ENCODE results near the gene IQCF2. TPM values are rescaled to one million over a fixed set of nuclear protein-coding genes. Genes with fewer than 3 reads are reported as not detected.

Gene IQCF2
- total RNA-seq, 1 donor from 2014 or later = not detected

DNA sequence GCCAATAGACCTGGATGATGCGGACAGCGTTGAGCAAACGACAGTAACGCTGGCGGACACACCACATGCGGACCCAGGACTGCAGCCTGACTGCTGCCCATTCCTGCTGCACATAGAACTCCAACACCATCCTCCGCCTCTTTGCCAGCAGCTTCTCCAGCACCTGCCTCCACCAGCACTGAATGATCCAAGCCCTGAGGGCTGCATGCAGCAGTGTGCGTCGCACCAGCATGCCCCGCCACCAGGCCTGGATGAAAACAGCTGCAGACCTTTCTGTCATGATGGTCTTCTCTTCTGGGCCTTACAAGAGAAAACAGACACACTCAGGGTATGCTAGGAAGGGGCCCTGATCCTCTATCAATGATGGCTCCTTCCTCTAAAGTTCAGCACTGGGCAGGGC is 12.5 kb downstream of the IQCF2 start:
- Histone ChIP-seq H3K27me3 (ENCODE audit: control insufficient read depth, insufficient read depth, low read length) (peaks cover 3% of the 10 kb centered on the region), H3K36me3 (ENCODE audit: control insufficient read depth, insufficient read depth, low read length) (no peaks in the 10 kb centered on the region), H3K4me3 (ENCODE audit: low read depth, low read length) (no peak overlapping the region)
- TF ChIP-seq, protein P1, sequence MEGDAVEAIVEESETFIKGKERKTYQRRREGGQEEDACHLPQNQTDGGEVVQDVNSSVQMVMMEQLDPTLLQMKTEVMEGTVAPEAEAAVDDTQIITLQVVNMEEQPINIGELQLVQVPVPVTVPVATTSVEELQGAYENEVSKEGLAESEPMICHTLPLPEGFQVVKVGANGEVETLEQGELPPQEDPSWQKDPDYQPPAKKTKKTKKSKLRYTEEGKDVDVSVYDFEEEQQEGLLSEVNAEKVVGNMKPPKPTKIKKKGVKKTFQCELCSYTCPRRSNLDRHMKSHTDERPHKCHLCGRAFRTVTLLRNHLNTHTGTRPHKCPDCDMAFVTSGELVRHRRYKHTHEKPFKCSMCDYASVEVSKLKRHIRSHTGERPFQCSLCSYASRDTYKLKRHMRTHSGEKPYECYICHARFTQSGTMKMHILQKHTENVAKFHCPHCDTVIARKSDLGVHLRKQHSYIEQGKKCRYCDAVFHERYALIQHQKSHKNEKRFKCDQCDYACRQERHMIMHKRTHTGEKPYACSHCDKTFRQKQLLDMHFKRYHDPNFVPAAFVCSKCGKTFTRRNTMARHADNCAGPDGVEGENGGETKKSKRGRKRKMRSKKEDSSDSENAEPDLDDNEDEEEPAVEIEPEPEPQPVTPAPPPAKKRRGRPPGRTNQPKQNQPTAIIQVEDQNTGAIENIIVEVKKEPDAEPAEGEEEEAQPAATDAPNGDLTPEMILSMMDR (IDR thresholded peaks at IDR 0.05; ENCODE audit: insufficient read depth, low read length, poor library complexity, severe bottlenecking) = no peak
- no peak for DNase-seq (ENCODE audit: low read depth)

DNA sequence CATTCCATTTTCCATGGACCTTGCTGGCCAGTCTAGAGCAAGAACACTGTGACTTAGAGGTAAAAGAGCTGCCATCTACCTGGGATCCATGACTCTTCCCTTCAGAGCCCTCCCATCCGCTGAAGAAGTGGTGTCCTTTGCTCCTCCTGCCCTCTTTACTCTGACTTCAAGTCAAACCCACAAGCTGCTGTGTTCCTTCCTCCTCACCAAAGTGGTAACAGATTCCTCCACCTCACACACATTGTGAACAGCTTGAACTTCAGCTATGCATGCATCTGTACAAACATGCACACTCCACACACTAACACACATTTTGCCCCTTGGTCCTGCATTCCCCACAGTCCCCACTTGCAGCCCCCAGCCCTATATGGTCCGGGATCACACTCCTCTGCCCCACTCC is 13.0 kb downstream of the IQCF2 start:
- Histone ChIP-seq H3K36me3 (ENCODE audit: control insufficient read depth, insufficient read depth, low read length) (no peaks in the 10 kb centered on the region), H3K4me3 (ENCODE audit: low read depth, low read length) (no peak overlapping the region), H3K27me3 (ENCODE audit: control insufficient read depth, insufficient read depth, low read length) (peaks cover 3% of the 10 kb centered on the region)
- TF ChIP-seq, protein P1 (IDR thresholded peaks at IDR 0.05; ENCODE audit: insufficient read depth, low read length, poor library complexity, severe bottlenecking) = no peak
- no peak for DNase-seq (ENCODE audit: low read depth)

DNA sequence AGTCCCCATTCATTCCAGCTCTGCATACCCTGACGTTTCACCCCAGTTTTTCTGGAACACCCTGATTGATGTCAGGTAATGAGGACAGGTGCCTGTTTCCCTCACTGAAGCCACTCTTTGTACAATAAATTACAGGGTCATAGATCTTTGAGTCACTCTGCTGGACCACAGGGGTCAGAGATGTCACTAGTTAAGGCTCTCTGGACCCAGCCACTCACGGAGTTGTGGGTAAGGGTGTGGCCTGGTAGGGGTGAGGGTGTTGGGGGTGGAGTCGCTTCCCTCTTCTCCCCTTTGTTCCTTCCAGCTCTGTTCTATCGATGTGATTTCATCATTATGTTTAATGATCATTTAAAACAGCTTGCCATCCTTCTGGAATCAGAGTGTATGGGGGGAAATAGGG is 13.5 kb downstream of the IQCF2 start:
- no peak for DNase-seq (ENCODE audit: low read depth)
- H3K27me3 ChIP-seq (ENCODE audit: control insufficient read depth, insufficient read depth, low read length) = peaks cover 3% of the 10 kb centered on the region
- no peaks in the 10 kb centered on the region for H3K36me3 ChIP-seq (ENCODE audit: control insufficient read depth, insufficient read depth, low read length)
- TF ChIP-seq, protein P1 (IDR thresholded peaks at IDR 0.05; ENCODE audit: insufficient read depth, low read length, poor library complexity, severe bottlenecking) = no peak
- H3K4me3 ChIP-seq (ENCODE audit: low read depth, low read length) = no peak overlapping the region

DNA sequence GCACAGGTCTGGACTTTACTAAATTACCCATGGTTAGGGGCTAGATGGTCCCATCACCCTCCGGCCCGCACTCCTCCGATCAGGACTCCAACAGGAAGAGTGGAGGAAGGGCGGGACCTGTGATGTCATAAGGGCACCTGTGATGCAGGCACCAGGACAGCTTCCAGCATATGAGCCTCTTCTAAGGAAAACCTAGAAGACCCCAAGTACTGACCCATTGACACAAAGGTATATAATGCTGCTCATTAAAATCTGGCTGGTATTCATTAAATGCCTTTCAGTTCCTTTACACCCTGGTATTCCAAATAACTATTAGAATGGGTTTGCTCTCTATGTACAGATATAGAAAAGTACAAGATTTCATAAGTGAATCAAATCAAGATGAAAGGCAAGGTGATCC is 14.1 kb downstream of the IQCF2 start, which contains the start of gene IQCF5:
Gene IQCF5 (minus strand): TSS at position 101 of the 400 bp plus-strand sequence. CDS start 70 bp downstream, at position 31.
- TF ChIP-seq, protein P1 (IDR thresholded peaks at IDR 0.05; ENCODE audit: insufficient read depth, low read length, poor library complexity, severe bottlenecking) = no peak
- no peak for DNase-seq (ENCODE audit: low read depth)
- Histone ChIP-seq H3K4me3 (ENCODE audit: low read depth, low read length) (no peak within 1 kb of the TSS), H3K27me3 (ENCODE audit: control insufficient read depth, insufficient read depth, low read length) (peaks cover 3% of the 10 kb centered on the region), H3K36me3 (ENCODE audit: control insufficient read depth, insufficient read depth, low read length) (no peaks in the 10 kb centered on the region)

DNA sequence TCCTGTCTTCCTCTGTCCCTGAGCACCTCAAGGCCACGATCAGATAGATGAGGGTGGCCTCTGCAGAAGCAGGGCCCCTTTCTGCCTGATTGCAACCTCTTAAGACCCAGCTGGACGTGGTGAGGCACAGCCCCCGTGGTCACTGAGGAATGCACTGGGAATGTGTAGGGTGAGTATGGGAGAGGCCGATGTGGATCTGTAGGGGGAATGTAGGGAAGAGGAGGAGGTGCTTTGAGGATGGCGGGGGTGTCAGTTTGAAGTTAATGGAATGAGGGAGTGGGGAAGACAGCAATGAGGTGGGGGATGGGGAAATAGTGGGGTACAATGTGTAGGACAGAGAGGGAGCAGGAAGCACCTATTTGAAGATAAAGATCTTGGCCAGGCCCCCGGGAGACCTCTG is 14.8 kb downstream of the IQCF2 start:
- Histone ChIP-seq H3K27me3 (ENCODE audit: control insufficient read depth, insufficient read depth, low read length) (peaks cover 3% of the 10 kb centered on the region), H3K36me3 (ENCODE audit: control insufficient read depth, insufficient read depth, low read length) (no peaks in the 10 kb centered on the region), H3K4me3 (ENCODE audit: low read depth, low read length) (no peak overlapping the region)
- TF ChIP-seq, protein P1 (IDR thresholded peaks at IDR 0.05; ENCODE audit: insufficient read depth, low read length, poor library complexity, severe bottlenecking) = no peak
- no peak for DNase-seq (ENCODE audit: low read depth)

DNA sequence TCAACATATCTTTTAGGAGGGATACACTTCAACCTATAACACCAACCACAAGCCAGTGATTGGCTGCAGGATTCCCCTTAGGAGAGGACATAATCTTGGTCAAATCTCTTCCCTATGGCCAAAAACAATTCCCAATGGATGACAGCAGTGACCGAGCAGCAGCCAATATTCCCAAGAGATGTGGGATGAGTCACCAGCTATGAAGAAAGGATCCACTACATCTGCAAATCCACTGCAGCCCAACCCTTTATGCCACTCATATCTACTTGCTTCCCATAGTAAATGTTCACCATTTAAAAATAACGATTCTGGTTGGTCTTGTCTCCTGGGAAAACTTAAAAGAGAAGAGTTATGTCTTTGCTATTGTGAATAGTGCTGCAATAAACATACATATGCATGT is 18.5 kb downstream of the IQCF2 start:
- Histone ChIP-seq H3K4me3 (ENCODE audit: low read depth, low read length) (no peak overlapping the region), H3K36me3 (ENCODE audit: control insufficient read depth, insufficient read depth, low read length) (no peaks in the 10 kb centered on the region), H3K27me3 (ENCODE audit: control insufficient read depth, insufficient read depth, low read length) (no peaks in the 10 kb centered on the region)
- no peak for DNase-seq (ENCODE audit: low read depth)
- TF ChIP-seq, protein P1 (IDR thresholded peaks at IDR 0.05; ENCODE audit: insufficient read depth, low read length, poor library complexity, severe bottlenecking) = no peak
